Endothelial cell of umbilical vein (primary cell): ENCODE results near the gene TRPT1. TPM values are rescaled to one million over a fixed set of nuclear protein-coding genes. Genes with fewer than 3 reads are reported as not detected.

Experiments
- BruUV-seq: library from RNA; stranded (reverse); fragments of 400-500 nt; replicated peaks from 2 replicates; lab custom pipeline; 2021; lab: Mats Ljungman, UMichigan
- CTCF ChIA-PET: fragments of 300-600, 350-600 bp; sonication (Branson Sonifier 250); formaldehyde crosslinking; loops from one replicate; lab custom pipeline; 2021; ENCODE audit warnings: antibody characterized with exemption, inconsistent platforms; lab: Charles Lee
- POLR2A ChIA-PET: fragments of 300-600, 350-600 bp; sonication (Branson Sonifier 250); formaldehyde crosslinking; loops from one replicate; lab custom pipeline; 2021; ENCODE audit warnings: antibody characterized with exemption, inconsistent platforms; lab: Charles Lee
- DNase-seq: peaks from one replicate; pipeline ENCODE4 v3.0.0-alpha.2; 2011; ENCODE audit warnings: low read depth, low spot score
- FAIRE-seq: peaks from 2 replicates; lab custom pipeline; 2011; peaks lifted over from hg19 to GRCh38; lab: Jason Lieb, UNC
- H2AFZ ChIP-seq: 2 replicates; pipeline ENCODE4 v1.6.0; 2012; ENCODE audit warnings: low read depth, low read length, control low read depth, inconsistent platforms
- H3K27ac ChIP-seq: 2 replicates; pipeline ENCODE4 v1.5.1; 2011; ENCODE audit warnings: low read depth, mild to moderate bottlenecking, control low read depth, low read length, moderate library complexity; ENCODE audit not compliant: insufficient read depth
- H3K27me3 ChIP-seq, 2 experiments: 2 replicates each; pipeline versions ENCODE4 v1.6.0 to v1.6.1; 2011; ENCODE audit warnings: low read length in 2 of 2, mixed read lengths in 1 of 2; ENCODE audit not compliant: control insufficient read depth in 2 of 2, insufficient read depth in 2 of 2
- H3K36me3 ChIP-seq, 2 experiments: 2 replicates in 1 of 2; 3 replicates in 1 of 2; pipeline ENCODE4 v1.5.1; 2011; ENCODE audit warnings: low read length in 2 of 2, mild to moderate bottlenecking in 1 of 2, moderate library complexity in 1 of 2; ENCODE audit not compliant: control insufficient read depth in 2 of 2, insufficient read depth in 2 of 2; ENCODE audit errors: extremely low read depth in 1 of 2
- H3K4me1 ChIP-seq: 3 replicates; pipeline ENCODE4 v1.5.1; 2011; ENCODE audit warnings: mild to moderate bottlenecking, low read length; ENCODE audit not compliant: control insufficient read depth, insufficient read depth; ENCODE audit errors: extremely low read depth
- H3K4me2 ChIP-seq: 2 replicates; pipeline ENCODE4 v1.6.1; 2011; ENCODE audit warnings: low read length, control low read depth, mixed read lengths; ENCODE audit not compliant: insufficient read depth
- H3K4me3 ChIP-seq, 3 experiments: fragments of 200-600 bp in 1 of 3; sonication (generic), shearing (Covaris generic) in 1 of 3; replicated peaks in 1 of 3; 2 replicates each; pipeline ENCODE4 v1.5.1; 2011 to 2016; ENCODE audit warnings: control low read depth in 3 of 3, low read length in 3 of 3, mild to moderate bottlenecking in 2 of 3, inconsistent platforms in 1 of 3, low read depth in 1 of 3, moderate library complexity in 1 of 3; ENCODE audit not compliant: insufficient read depth in 1 of 3
- H3K79me2 ChIP-seq: 2 replicates; pipeline ENCODE4 v1.6.0; 2012; ENCODE audit warnings: low read length, inconsistent platforms; ENCODE audit not compliant: control insufficient read depth, insufficient read depth
- H3K9ac ChIP-seq: replicated peaks from 2 replicates; pipeline ENCODE3; 2011; ENCODE audit warnings: low read length, control low read depth; ENCODE audit not compliant: insufficient read depth; ENCODE audit errors: extremely low read depth
- H3K9me1 ChIP-seq: replicated peaks from 3 replicates; pipeline ENCODE4 v1.6.0; 2011; ENCODE audit warnings: mild to moderate bottlenecking, low read length; ENCODE audit not compliant: control insufficient read depth, insufficient read depth; ENCODE audit errors: extremely low read depth
- H3K9me3 ChIP-seq: replicated peaks from 2 replicates; pipeline ENCODE4 v1.5.1; 2012; ENCODE audit warnings: low read length, inconsistent platforms; ENCODE audit not compliant: control insufficient read depth, insufficient read depth
- H4K20me1 ChIP-seq: replicated peaks from 2 replicates; pipeline ENCODE3; 2011; ENCODE audit warnings: mild to moderate bottlenecking, low read length; ENCODE audit not compliant: control insufficient read depth, insufficient read depth; ENCODE audit errors: extremely low read depth
- FOS ChIP-seq: IDR thresholded peaks from 2 replicates; pipeline ENCODE4 v1.6.1; 2011; ENCODE audit warnings: mild to moderate bottlenecking, low read length, moderate library complexity, borderline replicate concordance; ENCODE audit not compliant: insufficient read depth
- MYC ChIP-seq: IDR thresholded peaks from one replicate; pipeline ENCODE4 v1.6.1; 2011; ENCODE audit warnings: mild to moderate bottlenecking, low read depth, low read length
- POLR2A ChIP-seq: IDR thresholded peaks from 2 replicates; pipeline ENCODE4 v1.6.1; 2012; ENCODE audit warnings: low read depth, mild to moderate bottlenecking, control low read depth, low read length
- POLR2AphosphoS5 ChIP-seq: IDR thresholded peaks from 2 replicates; pipeline ENCODE4 v1.6.1; 2012; ENCODE audit warnings: low read depth, mild to moderate bottlenecking, control low read depth, low read length, moderate library complexity; ENCODE audit not compliant: insufficient read depth
- dilution Hi-C: fragments of 300-500 bp; cut with MboI; formaldehyde crosslinking; loops from one replicate; pipeline ENCODE4 v1.15.0; 2019; ENCODE audit warnings: low sequenced_read_pairs; ENCODE audit not compliant: extremely low pct_ligation_motif_present
- intact Hi-C: fragments of 100-400 bp; cut with micrococcal nuclease; formaldehyde crosslinking; loops from one replicate; pipeline ENCODE4 v1.10.0; 2022
- polyA plus RNA-seq, 4 experiments: library from polyadenylated mRNA; depleted of rRNA in 3 of 4; stranded (reverse) in 3 of 4; unstranded in 1 of 4; fragments of >200 nt; gene quantifications; 2 replicates each; pipeline versions ENCODE4 v1.2.1 to v1.2.3, GENCODE V29; 2011 to 2012; ENCODE audit warnings: missing spikeins in 1 of 4
- total RNA-seq: library from RNA; stranded (reverse); gene quantifications from 2 replicates; pipeline ENCODE4 v1.2.3, GENCODE V29; 2021
- TF ChIP-seq, protein P1 (sequence below), 2 donors: IDR thresholded peaks; 1 replicate in 1 of 2; 2 replicates in 1 of 2; pipeline ENCODE4 v1.5.1; 2011; ENCODE audit warnings: low read length in 2 of 2, mild to moderate bottlenecking in 2 of 2, moderate library complexity in 2 of 2, control low read depth in 1 of 2, inconsistent platforms in 1 of 2, low read depth in 1 of 2; ENCODE audit not compliant: insufficient read depth in 1 of 2; ENCODE audit errors: extremely low read depth in 1 of 2
- TF ChIP-seq, protein P2 (sequence below): IDR thresholded peaks from 2 replicates; pipeline ENCODE4 v1.6.1; 2011; ENCODE audit not compliant: insufficient read depth, insufficient read length

The TRPT1 gene
- total and polyA plus RNA-seq, 2 donors (not counting 3 experiments of a cell fraction or from before 2014, with no cell fraction given): 26.2 to 56.6 TPM

DNA sequence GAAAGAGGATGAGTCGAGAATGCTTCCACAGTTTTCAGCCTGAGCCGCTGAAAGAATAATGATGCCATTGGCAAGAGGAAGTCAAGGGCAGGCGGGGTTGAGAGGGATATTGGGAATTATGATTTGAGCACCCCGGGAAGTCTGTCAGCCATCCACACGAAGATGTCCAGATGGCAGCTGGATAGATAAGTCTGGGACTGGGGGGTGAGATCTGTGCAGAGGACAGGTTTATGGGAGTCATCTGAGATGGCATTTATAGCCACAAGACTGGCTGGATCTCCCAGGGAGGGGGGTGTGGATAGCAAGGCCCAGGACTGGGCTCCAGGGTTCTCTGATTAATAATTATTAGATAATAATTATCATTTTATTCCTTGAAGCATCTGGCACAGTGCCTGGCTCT is 45.1 kb downstream of the TRPT1 start:
- TF ChIP-seq, protein P1, sequence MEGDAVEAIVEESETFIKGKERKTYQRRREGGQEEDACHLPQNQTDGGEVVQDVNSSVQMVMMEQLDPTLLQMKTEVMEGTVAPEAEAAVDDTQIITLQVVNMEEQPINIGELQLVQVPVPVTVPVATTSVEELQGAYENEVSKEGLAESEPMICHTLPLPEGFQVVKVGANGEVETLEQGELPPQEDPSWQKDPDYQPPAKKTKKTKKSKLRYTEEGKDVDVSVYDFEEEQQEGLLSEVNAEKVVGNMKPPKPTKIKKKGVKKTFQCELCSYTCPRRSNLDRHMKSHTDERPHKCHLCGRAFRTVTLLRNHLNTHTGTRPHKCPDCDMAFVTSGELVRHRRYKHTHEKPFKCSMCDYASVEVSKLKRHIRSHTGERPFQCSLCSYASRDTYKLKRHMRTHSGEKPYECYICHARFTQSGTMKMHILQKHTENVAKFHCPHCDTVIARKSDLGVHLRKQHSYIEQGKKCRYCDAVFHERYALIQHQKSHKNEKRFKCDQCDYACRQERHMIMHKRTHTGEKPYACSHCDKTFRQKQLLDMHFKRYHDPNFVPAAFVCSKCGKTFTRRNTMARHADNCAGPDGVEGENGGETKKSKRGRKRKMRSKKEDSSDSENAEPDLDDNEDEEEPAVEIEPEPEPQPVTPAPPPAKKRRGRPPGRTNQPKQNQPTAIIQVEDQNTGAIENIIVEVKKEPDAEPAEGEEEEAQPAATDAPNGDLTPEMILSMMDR (IDR thresholded peaks at IDR 0.05; ENCODE audit: extremely low read depth in 1 of 2, insufficient read depth in 1 of 2, low read depth in 1 of 2, low read length in 2 of 2): no peak
- intact Hi-C loops: loop anchor here (1.0 kb wide), 1 partner anchor 15 kb away; the partner anchor contains the start of gene MACROD1
- ChIA-PET CTCF (interaction anchor here (0.7 to 2.4 kb wide), 6 partner anchors 11 to 124 kb away, joined by 3 to 5 read pairs (median 4); partner anchors contain the start of gene MACROD1), POLR2A (interaction anchor here (0.7 to 1.6 kb wide), 2 partner anchors 14 to 15 kb away, joined by 5 to 6 read pairs; partner anchors contain the start of gene MACROD1)
- Histone ChIP-seq H2AFZ (no peak overlapping the region), H3K27ac (no peak overlapping the region), H3K9me1 (no peaks in the 10 kb centered on the region), H3K9ac (no peak overlapping the region), H3K36me3 (no peaks in the 10 kb centered on the region), H4K20me1 (no peaks in the 10 kb centered on the region), H3K4me3 (no peak overlapping the region), H3K4me2 (no peak overlapping the region), H3K79me2 (peaks cover 17% of the 10 kb centered on the region), H3K9me3 (no peaks in the 10 kb centered on the region), H3K27me3 (no peaks in the 10 kb centered on the region), H3K4me1 (peaks cover 14% of the 10 kb centered on the region)
- DNase-seq (no peak), FAIRE-seq (no peak)
- no TSS peak for BruUV-seq
- dilution Hi-C loops: no loop called here

- TF ChIP-seq FOS (no peak), POLR2A (no peak), MYC (no peak), POLR2AphosphoS5 (no peak)
- TF ChIP-seq, protein P2, sequence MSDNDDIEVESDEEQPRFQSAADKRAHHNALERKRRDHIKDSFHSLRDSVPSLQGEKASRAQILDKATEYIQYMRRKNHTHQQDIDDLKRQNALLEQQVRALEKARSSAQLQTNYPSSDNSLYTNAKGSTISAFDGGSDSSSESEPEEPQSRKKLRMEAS: no peak
- H3K9ac ChIP-seq: no peak overlapping the region
- POLR2A ChIA-PET: no interaction called here
- dilution Hi-C loops (no loop called here), intact Hi-C loops (no loop called here)
- no peak overlapping the region for H2AFZ ChIP-seq
- no peaks in the 10 kb centered on the region for H3K36me3 ChIP-seq
- H3K4me2 ChIP-seq: no peak overlapping the region
- H3K27me3 ChIP-seq: no peaks in the 10 kb centered on the region
- peaks cover 9% of the 10 kb centered on the region for H3K4me1 ChIP-seq
- CTCF ChIA-PET: interaction anchor here (2.4 kb wide), 1 partner anchor 9 kb away, joined by 5 read pairs; no protein-coding TSS in a partner anchor
- H4K20me1 ChIP-seq: no peaks in the 10 kb centered on the region
- FAIRE-seq: no peak
- H3K9me1 ChIP-seq: no peaks in the 10 kb centered on the region
- no peaks in the 10 kb centered on the region for H3K9me3 ChIP-seq
- H3K79me2 ChIP-seq: peaks cover 9% of the 10 kb centered on the region
- no peak for DNase-seq
- H3K4me3 ChIP-seq: no peak overlapping the region
- H3K27ac ChIP-seq: no peak overlapping the region
- no TSS peak for BruUV-seq
These were observed 46.9 kb downstream of the TRPT1 start for GRCh38 chr11:64178951-64179639.
